HTERT RPE-1 (cell line): Measurements from ENCODE around the gene CACNA2D3.

Experiments
- in situ Hi-C: fragments of 300-500 bp; cut with MboI; formaldehyde crosslinking; loops from 4 replicates; pipeline ENCODE4 v1.14.3; 2020; ENCODE audit warnings: low sequenced_read_pairs

CACNA2D3 gene

DNA sequence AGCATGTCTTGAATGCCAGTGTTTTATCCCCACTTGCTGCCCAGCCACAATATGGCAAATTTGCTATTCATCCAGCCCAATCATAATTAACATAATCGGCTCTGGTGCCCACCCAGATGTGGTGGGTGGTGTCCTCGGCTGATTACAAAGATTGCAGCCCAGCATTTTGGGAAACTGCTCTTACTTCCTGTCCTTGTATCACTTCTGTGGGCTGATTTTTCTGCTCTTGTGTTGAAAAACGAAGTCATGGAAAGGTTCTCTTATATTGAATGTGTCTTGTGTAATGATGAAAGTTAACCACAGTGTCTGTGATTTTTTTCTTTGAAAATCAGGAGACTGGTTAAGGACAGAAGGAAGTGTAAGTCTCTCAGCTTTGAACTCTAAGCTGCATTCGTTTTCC, 141.7 kb downstream of the CACNA2D3 start:
- in situ Hi-C loops, result no loop called here

DNA sequence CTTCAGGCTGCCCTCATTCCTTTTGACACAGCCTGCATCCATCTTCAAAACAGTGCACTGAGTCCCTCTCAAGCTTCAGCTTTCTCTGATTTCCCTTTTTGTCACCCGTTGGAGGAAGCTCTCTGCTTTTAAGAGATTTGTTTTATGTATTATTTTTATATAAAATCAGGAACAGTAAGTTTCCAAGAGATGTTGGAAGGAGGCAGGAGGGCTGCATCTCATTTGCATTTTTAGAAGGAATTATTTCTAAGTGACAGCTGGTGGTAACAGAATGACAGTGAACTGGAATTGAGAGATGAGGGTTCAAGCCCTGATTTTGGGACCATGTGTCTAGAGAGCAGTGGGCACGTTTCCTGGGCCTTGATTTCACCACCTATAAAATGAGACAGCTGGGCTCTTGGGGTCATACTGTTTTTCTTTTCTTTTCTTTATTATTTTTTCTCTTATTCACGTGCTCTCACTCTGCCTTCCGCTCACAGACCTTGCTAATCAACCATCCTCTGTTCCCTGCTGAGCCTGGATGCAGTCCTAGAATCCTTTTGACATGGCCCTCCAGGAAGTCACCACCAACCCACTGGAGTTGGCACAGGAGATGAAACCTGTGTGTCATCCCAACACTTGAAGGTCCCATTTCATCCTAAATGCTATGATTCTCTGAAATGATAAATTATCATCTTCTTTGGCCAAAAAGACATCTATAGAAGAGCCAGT, 148.6 kb downstream of the CACNA2D3 start:
- in situ Hi-C loops, result no loop called here

- in situ Hi-C loops, result no loop called here
These were observed 151.4 kb downstream of the CACNA2D3 start for GRCh38 chr3:54273791-54274190.

- in situ Hi-C loops, result no loop called here
These were observed 152.3 kb downstream of the CACNA2D3 start for GRCh38 chr3:54274607-54275006.

GRCh38 chr3:54279005-54279583, 156.7 kb downstream of the CACNA2D3 start:
- in situ Hi-C loops, result no loop called here

- in situ Hi-C loops, result no loop called here
These were observed 161.1 kb downstream of the CACNA2D3 start for GRCh38 chr3:54283470-54283869.

DNA sequence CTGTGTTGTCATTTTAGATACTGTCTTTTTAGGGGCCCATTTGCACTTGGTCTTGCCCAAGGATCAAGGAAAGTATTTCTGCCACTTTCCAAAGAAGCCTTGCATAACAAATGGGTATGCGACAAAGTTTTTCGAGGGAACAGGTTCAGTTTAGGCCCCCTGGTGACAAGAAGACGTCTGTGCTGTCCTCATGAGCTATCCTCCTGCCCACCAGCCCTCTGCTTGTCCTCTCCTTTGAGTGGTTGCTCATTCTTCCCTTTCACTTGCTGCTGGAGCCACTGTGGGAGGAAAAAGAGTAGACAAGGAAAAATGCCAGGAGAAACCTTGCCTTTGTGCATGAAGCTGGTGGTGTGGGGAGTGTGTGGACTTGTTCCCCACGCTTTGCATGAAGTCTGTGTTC, 171.9 kb downstream of the CACNA2D3 start:
- in situ Hi-C loops, result no loop called here

DNA sequence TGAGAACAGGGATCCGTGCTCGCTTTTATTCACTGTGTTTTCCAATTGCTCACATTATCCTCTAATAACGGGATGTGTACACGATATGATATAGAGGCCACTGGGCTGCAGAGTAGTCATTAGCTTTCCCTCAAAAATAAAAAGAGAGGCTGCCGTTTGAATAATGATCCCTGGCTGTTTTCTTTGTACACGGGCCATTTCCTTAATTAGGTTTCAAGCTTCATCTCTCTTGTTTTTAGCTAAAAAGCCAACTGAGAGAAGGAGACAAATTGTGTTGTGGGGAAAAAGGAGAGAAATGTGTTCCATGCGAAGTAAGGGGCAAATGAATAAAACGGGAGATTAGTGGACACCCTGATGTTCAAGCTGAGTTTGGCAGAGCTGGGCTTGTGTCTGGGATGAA, 174.2 kb downstream of the CACNA2D3 start:
- in situ Hi-C loops, result no loop called here

DNA sequence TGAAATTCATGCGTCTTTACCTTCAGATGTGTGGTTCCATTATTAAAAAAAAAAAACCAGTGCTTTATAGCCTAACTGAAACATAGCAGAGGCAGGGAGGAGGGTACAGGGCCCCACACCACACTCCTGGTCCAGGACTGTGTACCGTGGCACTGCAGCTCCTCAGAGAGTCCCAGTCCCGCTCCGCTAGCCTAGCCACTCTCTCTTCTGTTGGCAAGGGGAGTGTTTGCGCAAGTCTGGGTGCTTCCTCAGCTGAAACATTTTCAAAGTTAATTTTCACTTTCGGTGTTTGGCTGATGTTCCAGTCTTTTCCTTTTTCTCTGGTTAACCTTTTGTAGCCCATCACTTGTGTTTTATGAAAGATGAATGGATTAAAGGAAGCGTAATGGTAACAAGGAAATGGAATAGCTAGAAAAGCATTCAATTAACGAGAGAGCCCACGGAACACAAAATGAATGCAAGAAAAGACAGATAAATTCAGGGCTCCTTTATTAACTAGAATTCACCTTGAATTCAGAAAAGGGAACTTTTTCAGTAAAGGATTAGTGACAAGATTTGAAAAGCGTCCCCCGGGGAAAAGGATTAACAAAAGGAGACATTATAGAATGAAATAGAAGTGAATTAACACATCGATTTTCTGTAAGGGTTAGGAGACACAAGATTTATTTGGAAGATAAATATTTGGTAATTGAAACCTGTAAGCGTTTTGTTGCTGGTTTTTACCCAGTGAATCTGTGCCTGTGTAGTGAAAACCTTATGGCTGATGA, 177.0 kb downstream of the CACNA2D3 start:
- in situ Hi-C loops, result no loop called here

GRCh38 chr3:54303517-54304375, 181.4 kb downstream of the CACNA2D3 start:
- in situ Hi-C loops, result no loop called here

DNA sequence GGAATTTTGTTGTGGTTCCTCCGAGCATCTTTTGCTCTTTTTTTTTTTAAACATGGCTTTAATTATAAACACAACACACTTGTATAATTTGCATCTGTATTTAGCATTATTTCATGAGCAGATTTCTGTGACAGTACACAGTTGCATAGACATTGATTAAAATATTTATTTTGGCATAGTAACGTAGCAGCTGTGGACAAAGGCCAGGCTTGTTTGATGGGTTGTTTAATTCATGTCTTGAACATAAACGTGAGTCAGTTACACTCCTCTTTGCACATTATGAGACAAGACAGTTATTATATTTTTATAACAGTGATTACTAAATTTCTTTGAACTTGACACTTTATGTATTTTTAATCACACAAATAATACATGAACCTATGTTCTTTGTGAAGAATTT, 182.5 kb downstream of the CACNA2D3 start:
- in situ Hi-C loops, result no loop called here

- in situ Hi-C loops, result no loop called here
These were observed 183.2 kb downstream of the CACNA2D3 start for GRCh38 chr3:54305409-54306099.

DNA sequence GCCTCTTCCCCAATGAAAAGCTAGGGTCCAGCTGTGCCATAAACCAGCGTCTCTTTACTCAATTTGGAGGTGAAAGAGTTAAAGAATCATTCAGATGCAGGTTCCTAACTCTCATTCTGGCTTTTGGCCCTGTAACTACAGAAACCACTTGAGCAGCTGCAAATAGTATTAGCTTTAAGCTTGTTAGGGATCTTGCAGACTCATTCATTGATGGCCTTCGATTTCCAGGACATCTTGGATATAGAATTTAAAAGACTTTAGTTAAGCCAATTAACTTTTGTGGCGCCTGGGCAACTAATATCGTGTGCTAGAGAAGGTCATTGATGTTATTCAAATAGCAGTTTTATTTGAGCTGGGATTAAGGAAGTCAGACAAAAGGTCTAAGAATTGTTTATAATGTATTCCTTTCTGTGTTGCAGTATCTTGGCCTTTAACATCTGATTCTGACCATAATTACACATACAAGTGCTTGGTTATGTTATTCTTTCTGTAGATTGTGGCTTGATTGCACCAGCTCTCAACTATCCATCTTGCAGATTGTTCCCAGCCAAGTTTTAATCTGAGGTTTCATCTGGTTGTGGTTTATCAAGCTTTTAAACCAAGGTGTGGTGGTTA, 185.3 kb downstream of the CACNA2D3 start:
- in situ Hi-C loops, result no loop called here

DNA sequence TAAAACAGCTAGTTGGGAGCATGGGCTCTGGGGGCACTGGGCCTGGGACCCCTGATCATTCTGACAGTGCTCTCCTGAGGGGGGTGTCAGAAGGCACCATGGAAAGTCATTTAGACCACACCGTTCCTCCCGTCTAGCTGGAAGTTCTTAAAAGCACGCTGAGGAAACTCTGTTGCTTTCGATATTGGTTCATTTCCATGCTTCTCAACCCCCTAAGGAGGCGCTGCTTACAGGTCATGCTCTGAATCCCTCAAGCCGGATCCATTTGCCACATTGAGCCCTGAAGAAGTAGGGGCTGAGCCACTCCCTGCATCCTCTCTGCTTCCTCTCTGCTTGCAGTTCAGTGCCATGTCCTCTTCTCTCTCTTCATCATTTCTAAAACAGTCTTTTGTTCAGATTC, 187.2 kb downstream of the CACNA2D3 start:
- in situ Hi-C loops, result no loop called here

- in situ Hi-C loops, result no loop called here
These were observed 188.9 kb downstream of the CACNA2D3 start for GRCh38 chr3:54311211-54311747.

DNA sequence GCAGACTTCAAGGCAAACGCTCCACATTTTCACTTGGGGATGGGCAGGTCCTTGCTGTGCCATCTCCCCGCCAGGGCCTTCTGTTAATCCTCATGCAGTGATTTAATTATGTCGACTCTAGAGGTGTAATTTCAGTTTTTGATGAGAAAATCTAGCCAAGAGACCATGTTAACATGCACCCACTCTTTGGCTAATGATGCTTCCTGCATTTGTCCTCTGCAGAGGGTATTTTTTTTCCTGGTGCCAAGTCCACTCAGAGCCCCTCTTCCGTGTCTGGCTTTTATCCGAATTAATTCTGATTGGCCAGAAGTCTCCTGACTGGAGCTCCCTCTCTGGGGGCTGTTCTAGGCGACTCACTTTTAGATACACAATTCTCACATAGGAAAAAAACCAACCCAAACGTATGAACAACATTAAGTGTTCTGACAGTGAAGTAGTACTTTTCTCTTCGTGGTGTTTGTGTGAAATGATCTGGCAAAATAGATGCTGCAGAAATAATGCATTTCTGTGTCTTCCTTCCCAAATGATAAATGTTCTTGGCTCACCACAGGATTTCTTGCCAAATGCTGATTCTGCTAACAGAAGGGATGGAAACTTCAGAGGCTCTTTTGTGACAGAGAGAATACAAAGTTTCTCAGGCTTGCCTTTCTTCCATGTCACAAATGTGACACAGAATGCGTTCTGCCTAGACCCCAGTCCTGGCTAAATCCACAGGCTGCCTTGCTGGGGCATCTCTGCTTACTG, 190.0 kb downstream of the CACNA2D3 start:
- in situ Hi-C loops, result no loop called here

GRCh38 chr3:54313418-54313817, 191.1 kb downstream of the CACNA2D3 start:
- in situ Hi-C loops, result no loop called here

DNA sequence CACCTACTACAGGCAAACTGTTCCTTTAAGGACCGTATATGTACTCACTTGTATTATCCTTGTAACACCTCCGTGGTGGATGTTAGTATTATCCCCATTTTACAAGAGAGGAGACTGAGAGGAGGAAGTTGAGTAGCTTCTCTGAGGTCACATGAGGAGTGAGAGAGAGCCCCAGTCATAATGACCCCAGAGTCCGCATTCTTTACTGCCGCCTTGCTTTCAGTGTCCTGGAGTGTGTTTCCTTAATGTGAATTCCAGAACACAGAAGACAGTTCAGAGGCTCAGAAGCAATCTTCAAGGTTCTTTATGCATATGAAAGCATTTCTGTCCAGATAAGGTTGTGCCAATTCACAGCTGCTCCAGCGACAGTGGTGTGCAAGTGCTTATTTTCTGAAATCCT, 199.2 kb downstream of the CACNA2D3 start:
- in situ Hi-C loops, result no loop called here

DNA sequence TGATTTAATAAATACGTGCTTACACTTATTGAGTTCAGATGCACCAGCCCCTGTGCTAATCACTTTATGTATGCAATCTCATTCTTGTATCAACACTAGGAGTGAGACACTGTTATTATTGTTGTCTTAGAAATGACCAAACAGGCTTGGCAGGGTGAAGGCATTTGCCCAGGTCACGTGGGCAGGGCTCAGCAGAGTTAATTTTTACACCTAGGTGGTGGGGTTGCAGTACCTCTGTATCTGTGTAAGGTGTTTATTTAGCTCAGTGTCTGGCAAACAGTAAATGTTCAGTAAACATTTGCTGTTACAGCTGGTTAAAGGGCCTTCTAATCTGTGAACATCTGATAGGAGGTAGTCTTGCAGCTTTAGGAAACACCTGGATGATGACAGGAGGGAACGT, 200.0 kb downstream of the CACNA2D3 start:
- in situ Hi-C loops, result no loop called here
